GM12878 (cell line): ENCODE measurements around the gene MRPS14. TPM values are rescaled to one million over a fixed set of nuclear protein-coding genes. Genes with fewer than 3 reads are reported as not detected.

Experiments
- ATF2 ChIP-seq: IDR thresholded peaks from 2 replicates; pipeline ENCODE4 v1.6.1; 2012; ENCODE audit warnings: low read length, inconsistent platforms
- ATF3 ChIP-seq: IDR thresholded peaks from 2 replicates; pipeline ENCODE4 v1.6.1; 2011; ENCODE audit warnings: low read depth, mild to moderate bottlenecking, low read length, moderate library complexity, borderline replicate concordance; ENCODE audit errors: extremely low read depth
- BCLAF1 ChIP-seq: fragments of 450-650 bp; IDR thresholded peaks from 2 replicates; pipeline ENCODE4 v1.6.1; 2017; ENCODE audit warnings: antibody characterized with exemption, mild to moderate bottlenecking, moderate library complexity
- CBX3 ChIP-seq: fragments of 200-600 bp; sonication (generic); IDR thresholded peaks from 2 replicates; pipeline ENCODE4 v1.6.1; 2016; ENCODE audit warnings: low read depth, borderline replicate concordance
- CEBPB ChIP-seq, 2 experiments: fragments of 150-350 bp in 1 of 2; IDR thresholded peaks; 2 replicates each; pipeline ENCODE4 v1.6.1; 2012 to 2014; ENCODE audit warnings: low read depth in 2 of 2, low read length in 2 of 2, borderline replicate concordance in 1 of 2, inconsistent platforms in 1 of 2
- HDGF ChIP-seq: fragments of 450-650 bp; IDR thresholded peaks from 2 replicates; pipeline ENCODE4 v1.6.1; 2016; ENCODE audit warnings: antibody characterized with exemption
- NRF1 ChIP-seq: conservative IDR thresholded peaks from 2 replicates; pipeline ENCODE4 v1.6.1; 2011; ENCODE audit warnings: mild to moderate bottlenecking, low read depth, low read length, improper control_type of control experiment
- SP1 ChIP-seq: IDR thresholded peaks from one replicate; pipeline ENCODE4 v1.6.1; 2011; ENCODE audit warnings: low read depth, low read length
- SPI1 ChIP-seq: IDR thresholded peaks from 2 replicates; pipeline ENCODE4 v1.6.1; 2011; ENCODE audit warnings: low read depth, mild to moderate bottlenecking, low read length, moderate library complexity, borderline replicate concordance; ENCODE audit not compliant: insufficient read depth
- SREBF2 ChIP-seq: IDR thresholded peaks from 2 replicates; pipeline ENCODE4 v1.6.1; 2012; ENCODE audit warnings: mild to moderate bottlenecking, low read length
- STAT3 ChIP-seq: IDR thresholded peaks from 2 replicates; pipeline ENCODE4 v1.6.1; 2011; ENCODE audit warnings: low read depth, low read length, improper control_type of control experiment
- SUPT20H ChIP-seq: IDR thresholded peaks from 2 replicates; pipeline ENCODE4 v1.6.1; 2011; ENCODE audit warnings: low read depth, mild to moderate bottlenecking, low read length, moderate library complexity, borderline replicate concordance; ENCODE audit not compliant: control insufficient read depth
- USF1 ChIP-seq: IDR thresholded peaks from 2 replicates; pipeline ENCODE4 v1.6.1; 2011; ENCODE audit warnings: borderline replicate concordance, low read depth, mild to moderate bottlenecking, moderate library complexity, mixed read lengths, low read length; ENCODE audit not compliant: insufficient read depth; ENCODE audit errors: extremely low read length
- YY1 ChIP-seq: IDR thresholded peaks from 2 replicates; pipeline ENCODE4 v1.6.1; 2011; ENCODE audit warnings: low read depth, mild to moderate bottlenecking, low read length
- polyA plus RNA-seq, 11 experiments: library from polyadenylated mRNA; depleted of rRNA in 4 of 11; unstranded in 6 of 11; stranded (reverse) in 5 of 11; fragments of >200 nt; fragmentation: Nextera tagmentation in 4 of 11; fragmentation: Illumina TruSeq in 1 of 11; extraction: Ambion mirVana in 4 of 11; extraction: Trizol in 1 of 11; gene quantifications; 1 replicate in 1 of 11; 2 replicates in 10 of 11; pipeline versions ENCODE4 v1.2.1 to v1.2.3, GENCODE V29; 2011 to 2016; ENCODE audit warnings: inconsistent platforms in 2 of 11, missing spikeins in 2 of 11, low read depth in 1 of 11
- total RNA-seq, 4 experiments: library from RNA; depleted of rRNA in 3 of 4; stranded (reverse); fragments of >200 nt in 3 of 4; fragmentation: Illumina TruSeq in 1 of 4; extraction: Trizol in 1 of 4; gene quantifications; 2 replicates each; pipeline versions ENCODE4 v1.2.1 to v1.2.3, GENCODE V29; 2013 to 2021
- TF ChIP-seq, protein P1 (sequence below): fragments of 450-650 bp; IDR thresholded peaks from 2 replicates; pipeline ENCODE4 v1.6.1; 2016; ENCODE audit warnings: mild to moderate bottlenecking, moderate library complexity, borderline replicate concordance

MRPS14 gene
- total and polyA plus RNA-seq, 10 of the 15 experiments (the other 5 are each of a cell fraction or from before 2014, with no cell fraction given): 31.1 to 224 (median 50.4) TPM

DNA sequence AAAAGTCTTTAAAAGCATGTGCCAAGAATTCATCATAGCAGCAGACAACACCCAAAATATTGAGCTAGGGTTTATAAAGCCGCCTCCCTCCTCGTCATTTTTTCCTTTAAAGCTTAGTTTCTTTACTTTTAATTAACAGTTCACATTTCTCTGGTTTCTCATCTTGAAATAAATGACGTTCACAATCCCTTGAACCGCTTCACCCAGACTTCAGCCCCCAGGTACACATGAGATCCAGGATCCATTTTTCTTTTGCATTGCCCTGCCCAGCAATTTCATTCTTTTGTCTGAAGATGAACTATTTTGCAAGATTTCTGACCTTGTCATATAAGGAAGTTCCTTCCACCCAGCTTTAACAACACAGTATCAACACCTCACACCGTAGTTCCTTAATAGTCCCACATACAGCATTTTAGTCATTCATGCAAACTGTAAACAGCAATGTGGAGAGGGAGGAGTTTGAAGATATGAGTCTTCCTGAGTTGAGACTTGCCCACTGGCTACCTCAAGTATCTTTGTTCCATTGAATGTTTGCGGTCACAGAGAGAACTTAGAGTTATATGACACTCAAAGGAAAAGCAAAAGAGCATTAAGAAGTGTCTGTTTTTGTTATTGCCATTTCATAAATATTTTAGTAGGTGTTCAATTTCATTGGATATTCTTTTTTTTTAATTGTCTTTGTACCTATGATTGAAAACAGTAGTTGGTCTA, 58.8 kb downstream of the MRPS14 start (continued):
- no peak for TF ChIP-seq CEBPB (IDR thresholded peaks at IDR 0.05; ENCODE audit: borderline replicate concordance in 1 of 2, low read depth in 2 of 2, low read length in 2 of 2)
- TF ChIP-seq STAT3: no peak
- TF ChIP-seq USF1: no peak
- TF ChIP-seq SP1: no peak
- TF ChIP-seq ATF2: no peak
- no peak for TF ChIP-seq SUPT20H
- no peak for TF ChIP-seq ATF3
- no peak for TF ChIP-seq NRF1
- no peak for TF ChIP-seq CBX3
- TF ChIP-seq HDGF: peak; percentile 48; the same call in 1 of the 2 replicates
- no peak for TF ChIP-seq SREBF2
- TF ChIP-seq, protein P1, sequence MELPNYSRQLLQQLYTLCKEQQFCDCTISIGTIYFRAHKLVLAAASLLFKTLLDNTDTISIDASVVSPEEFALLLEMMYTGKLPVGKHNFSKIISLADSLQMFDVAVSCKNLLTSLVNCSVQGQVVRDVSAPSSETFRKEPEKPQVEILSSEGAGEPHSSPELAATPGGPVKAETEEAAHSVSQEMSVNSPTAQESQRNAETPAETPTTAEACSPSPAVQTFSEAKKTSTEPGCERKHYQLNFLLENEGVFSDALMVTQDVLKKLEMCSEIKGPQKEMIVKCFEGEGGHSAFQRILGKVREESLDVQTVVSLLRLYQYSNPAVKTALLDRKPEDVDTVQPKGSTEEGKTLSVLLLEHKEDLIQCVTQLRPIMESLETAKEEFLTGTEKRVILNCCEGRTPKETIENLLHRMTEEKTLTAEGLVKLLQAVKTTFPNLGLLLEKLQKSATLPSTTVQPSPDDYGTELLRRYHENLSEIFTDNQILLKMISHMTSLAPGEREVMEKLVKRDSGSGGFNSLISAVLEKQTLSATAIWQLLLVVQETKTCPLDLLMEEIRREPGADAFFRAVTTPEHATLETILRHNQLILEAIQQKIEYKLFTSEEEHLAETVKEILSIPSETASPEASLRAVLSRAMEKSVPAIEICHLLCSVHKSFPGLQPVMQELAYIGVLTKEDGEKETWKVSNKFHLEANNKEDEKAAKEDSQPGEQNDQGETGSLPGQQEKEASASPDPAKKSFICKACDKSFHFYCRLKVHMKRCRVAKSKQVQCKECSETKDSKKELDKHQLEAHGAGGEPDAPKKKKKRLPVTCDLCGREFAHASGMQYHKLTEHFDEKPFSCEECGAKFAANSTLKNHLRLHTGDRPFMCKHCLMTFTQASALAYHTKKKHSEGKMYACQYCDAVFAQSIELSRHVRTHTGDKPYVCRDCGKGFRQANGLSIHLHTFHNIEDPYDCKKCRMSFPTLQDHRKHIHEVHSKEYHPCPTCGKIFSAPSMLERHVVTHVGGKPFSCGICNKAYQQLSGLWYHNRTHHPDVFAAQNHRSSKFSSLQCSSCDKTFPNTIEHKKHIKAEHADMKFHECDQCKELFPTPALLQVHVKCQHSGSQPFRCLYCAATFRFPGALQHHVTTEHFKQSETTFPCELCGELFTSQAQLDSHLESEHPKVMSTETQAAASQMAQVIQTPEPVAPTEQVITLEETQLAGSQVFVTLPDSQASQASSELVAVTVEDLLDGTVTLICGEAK: no peak
- no peak for TF ChIP-seq SPI1
- TF ChIP-seq BCLAF1: no peak
- no peak for TF ChIP-seq YY1
